22Rv1 (cell line): ENCODE data around the gene RAP1GAP.

Experiments
- CTCF ChIP-seq: fragments of 450-650 bp; IDR thresholded peaks from 2 replicates; pipeline ENCODE4 v1.5.1; 2017; ENCODE audit warnings: mild to moderate bottlenecking
- ZFX ChIP-seq: fragments of 450-650 bp; IDR thresholded peaks from 2 replicates; pipeline ENCODE4 v1.6.1; 2017; ENCODE audit warnings: antibody characterized with exemption, borderline replicate concordance

DNA sequence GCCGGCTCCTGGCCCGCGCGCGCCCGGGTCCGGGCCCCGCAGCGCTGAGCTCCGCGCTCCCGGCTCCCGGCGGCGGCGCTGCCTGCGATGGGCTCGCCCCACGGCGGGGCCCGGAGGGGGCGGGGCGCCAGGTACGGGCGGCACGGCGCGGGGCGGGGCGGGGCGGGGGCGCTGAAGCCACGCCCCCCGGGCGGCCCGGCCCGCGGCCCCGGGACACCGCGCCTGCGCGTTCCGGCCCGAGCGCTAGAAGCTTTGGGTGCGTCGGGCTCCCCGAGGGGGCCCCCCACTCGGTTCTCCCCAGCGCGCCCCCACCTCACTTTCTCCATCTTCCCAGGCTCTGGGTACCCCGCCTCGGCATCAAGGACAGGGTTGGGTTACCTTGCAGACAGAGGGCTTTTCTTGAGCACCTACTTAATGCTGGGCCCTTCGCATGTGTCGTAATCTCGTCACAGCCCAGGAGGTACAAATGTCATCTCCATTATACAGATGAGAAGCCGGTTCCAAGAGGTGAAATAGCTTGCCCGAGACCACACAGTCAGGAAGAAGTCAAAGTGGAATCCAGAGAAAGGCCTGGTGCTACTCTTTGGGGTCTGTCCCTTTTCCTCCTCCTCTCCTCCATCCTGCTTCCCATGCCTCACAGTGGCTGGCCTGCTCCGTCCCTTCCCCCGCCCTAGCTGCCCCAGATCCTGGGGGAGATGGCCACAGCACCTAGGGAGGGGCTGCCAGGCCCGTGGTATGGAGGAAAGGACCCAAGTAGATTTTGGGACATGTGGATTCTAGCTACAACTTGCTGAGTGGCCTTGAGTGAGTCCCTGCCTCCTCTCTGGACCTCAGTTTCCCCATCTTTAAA is 46.5 kb downstream of the RAP1GAP start:
- TF ChIP-seq CTCF (no peak), ZFX (no peak)
